Measurements from ENCODE around the gene MOB1B.

GRCh38 chr4:70874268-70875156 lies 27.7 kb upstream of the MOB1B start:
- TF ChIP-seq, protein P1, sequence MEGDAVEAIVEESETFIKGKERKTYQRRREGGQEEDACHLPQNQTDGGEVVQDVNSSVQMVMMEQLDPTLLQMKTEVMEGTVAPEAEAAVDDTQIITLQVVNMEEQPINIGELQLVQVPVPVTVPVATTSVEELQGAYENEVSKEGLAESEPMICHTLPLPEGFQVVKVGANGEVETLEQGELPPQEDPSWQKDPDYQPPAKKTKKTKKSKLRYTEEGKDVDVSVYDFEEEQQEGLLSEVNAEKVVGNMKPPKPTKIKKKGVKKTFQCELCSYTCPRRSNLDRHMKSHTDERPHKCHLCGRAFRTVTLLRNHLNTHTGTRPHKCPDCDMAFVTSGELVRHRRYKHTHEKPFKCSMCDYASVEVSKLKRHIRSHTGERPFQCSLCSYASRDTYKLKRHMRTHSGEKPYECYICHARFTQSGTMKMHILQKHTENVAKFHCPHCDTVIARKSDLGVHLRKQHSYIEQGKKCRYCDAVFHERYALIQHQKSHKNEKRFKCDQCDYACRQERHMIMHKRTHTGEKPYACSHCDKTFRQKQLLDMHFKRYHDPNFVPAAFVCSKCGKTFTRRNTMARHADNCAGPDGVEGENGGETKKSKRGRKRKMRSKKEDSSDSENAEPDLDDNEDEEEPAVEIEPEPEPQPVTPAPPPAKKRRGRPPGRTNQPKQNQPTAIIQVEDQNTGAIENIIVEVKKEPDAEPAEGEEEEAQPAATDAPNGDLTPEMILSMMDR (IDR thresholded peaks at IDR 0.05): no peak
- no peak for TF ChIP-seq ZFX (IDR thresholded peaks at IDR 0.05; ENCODE audit: borderline replicate concordance)
